HepG2 (cell line): ENCODE measurements around the gene INPP4B.

Source experiments
- POLR2A ChIP-seq, 2 experiments: IDR thresholded peaks; 2 replicates each; pipeline ENCODE4 v1.6.1; 2011; ENCODE audit warnings: low read depth in 2 of 2, low read length in 2 of 2, mild to moderate bottlenecking in 1 of 2, moderate library complexity in 1 of 2; ENCODE audit not compliant: insufficient read depth in 1 of 2
- ZNF629 ChIP-seq: sonication (generic); formaldehyde crosslinking; conservative IDR thresholded peaks from 2 replicates; pipeline ENCODE4 v1.5.0; 2020; ENCODE audit warnings: missing genetic modification reagents

DNA sequence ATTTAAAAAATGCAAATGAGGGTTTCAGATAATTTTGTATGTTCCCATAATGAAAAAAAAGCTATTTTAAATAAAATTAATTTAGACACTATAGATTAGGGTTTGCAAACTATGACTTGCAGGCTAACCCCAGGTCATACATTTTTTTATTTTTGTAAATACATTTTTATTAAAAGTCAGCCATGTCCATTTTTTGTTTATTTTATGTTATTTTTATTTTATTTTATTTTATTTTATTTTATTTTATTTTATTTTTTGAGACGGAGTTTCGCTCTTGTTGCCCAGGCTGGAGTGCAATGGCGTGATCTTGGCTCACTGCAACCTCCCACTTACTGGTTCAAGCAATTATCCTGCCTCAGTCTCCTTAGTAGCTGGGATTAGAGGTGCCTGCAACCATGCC is 749.1 kb downstream of the INPP4B start:
- TF ChIP-seq POLR2A (IDR thresholded peaks at IDR 0.05; ENCODE audit: insufficient read depth in 1 of 2, low read depth in 2 of 2, low read length in 2 of 2) (no peak), ZNF629 (CRISPR knock-in tag) (no peak)
